ENCODE measurements around the gene TTLL11.

The TTLL11 gene

GRCh38 chr9:121926351-121926801, 166.7 kb downstream of the TTLL11 start:
- FAIRE-seq = no peak

- no peak for FAIRE-seq
Observed at GRCh38 chr9:121925935-121926334, 167.2 kb downstream of the TTLL11 start.

GRCh38 chr9:121924700-121925099, 168.4 kb downstream of the TTLL11 start:
- FAIRE-seq = no peak

GRCh38 chr9:121921444-121921843, 171.7 kb downstream of the TTLL11 start:
- FAIRE-seq = no peak

GRCh38 chr9:121917375-121918335, 175.5 kb downstream of the TTLL11 start:
- no peak for FAIRE-seq

GRCh38 chr9:121915304-121915625, 177.8 kb downstream of the TTLL11 start:
- FAIRE-seq = no peak

- no peak for FAIRE-seq
Observed at GRCh38 chr9:121914604-121915303, 178.4 kb downstream of the TTLL11 start.

GRCh38 chr9:121914017-121914595, 179.0 kb downstream of the TTLL11 start:
- FAIRE-seq = no peak

- no peak for FAIRE-seq
Observed at GRCh38 chr9:121912812-121913627, 180.1 kb downstream of the TTLL11 start.

- FAIRE-seq = no peak
Observed at GRCh38 chr9:121910491-121911040, 182.5 kb downstream of the TTLL11 start.

- no peak for FAIRE-seq
Observed at GRCh38 chr9:121909111-121909510, 184.0 kb downstream of the TTLL11 start.

- FAIRE-seq = no peak
Observed at GRCh38 chr9:121906074-121906870, 186.8 kb downstream of the TTLL11 start.

- FAIRE-seq = peak; percentile 93
Observed at GRCh38 chr9:121902461-121903135, 190.5 kb downstream of the TTLL11 start.

GRCh38 chr9:121901616-121902015, 191.5 kb downstream of the TTLL11 start:
- no peak for FAIRE-seq

- FAIRE-seq = no peak
Observed at GRCh38 chr9:121900163-121900562, 192.9 kb downstream of the TTLL11 start.

GRCh38 chr9:121898856-121899255, 194.3 kb downstream of the TTLL11 start:
- FAIRE-seq = no peak

- no peak for FAIRE-seq
Observed at GRCh38 chr9:121897140-121897539, 196.0 kb downstream of the TTLL11 start.

GRCh38 chr9:121896545-121896943, 196.6 kb downstream of the TTLL11 start:
- FAIRE-seq = no peak

GRCh38 chr9:121895818-121896544, 197.1 kb downstream of the TTLL11 start:
- no peak for FAIRE-seq

GRCh38 chr9:121895358-121895757, 197.8 kb downstream of the TTLL11 start:
- no peak for FAIRE-seq
